H1 (cell line): ENCODE results near the gene ACTN3. TPM values are rescaled to one million over a fixed set of nuclear protein-coding genes. Genes with fewer than 3 reads are reported as not detected.

Experiments used
- CTCF ChIA-PET: fragments of 300-600 bp; sonication (Branson Sonifier 250); formaldehyde crosslinking; loops from one replicate; lab custom pipeline; 2021; ENCODE audit not compliant: partially characterized antibody; lab: Charles Lee
- POLR2A ChIA-PET: fragments of 300-600 bp; sonication (Branson Sonifier 250); formaldehyde crosslinking; loops from one replicate; lab custom pipeline; 2021; ENCODE audit warnings: inconsistent platforms; ENCODE audit not compliant: partially characterized antibody; lab: Charles Lee
- DNase-seq, 2 experiments: peaks; one replicate each; pipeline versions ENCODE4 v3.0.0 to v3.0.0-alpha.2; 2010 to 2022; ENCODE audit warnings: low spot score in 2 of 2, low read depth in 1 of 2, mixed read lengths in 1 of 2
- FAIRE-seq: peaks from 2 replicates; lab custom pipeline; 2011; peaks lifted over from hg19 to GRCh38; lab: Jason Lieb, UNC
- H2AFZ ChIP-seq: 2 replicates; pipeline ENCODE4 v1.8.1; 2012; ENCODE audit warnings: low read length, inconsistent platforms
- H2AK5ac ChIP-seq: 2 replicates; pipeline ENCODE4 v1.6.1; 2013; ENCODE audit warnings: low read depth, low read length
- H2BK120ac ChIP-seq: replicated peaks from 2 replicates; pipeline ENCODE3; 2013; ENCODE audit warnings: low read depth, low read length, inconsistent platforms
- H2BK12ac ChIP-seq: 2 replicates; pipeline ENCODE4 v1.6.1; 2013; ENCODE audit warnings: low read depth, low read length
- H2BK15ac ChIP-seq: 2 replicates; pipeline ENCODE4 v1.6.1; 2013; ENCODE audit warnings: low read length
- H2BK20ac ChIP-seq: 2 replicates; pipeline ENCODE4 v1.6.1; 2013; ENCODE audit warnings: low read length
- H2BK5ac ChIP-seq: 2 replicates; pipeline ENCODE4 v1.6.1; 2013; ENCODE audit warnings: low read depth, low read length
- H3K14ac ChIP-seq: 2 replicates; pipeline ENCODE4 v1.6.1; 2013; ENCODE audit warnings: inconsistent platforms; ENCODE audit not compliant: insufficient read length
- H3K18ac ChIP-seq: 2 replicates; pipeline ENCODE4 v1.6.1; 2013; ENCODE audit warnings: low read length; ENCODE audit errors: extremely low read depth
- H3K23ac ChIP-seq: 2 replicates; pipeline ENCODE4 v1.6.1; 2013; ENCODE audit warnings: inconsistent platforms; ENCODE audit not compliant: insufficient read length
- H3K23me2 ChIP-seq: 2 replicates; pipeline ENCODE4 v1.6.1; 2013; ENCODE audit warnings: low read depth, low read length
- H3K27ac ChIP-seq: 2 replicates; pipeline ENCODE4 v1.6.1; 2011; ENCODE audit warnings: low read depth, low read length, inconsistent platforms
- H3K27me3 ChIP-seq, 4 experiments: replicated peaks in 1 of 4; 1 replicate in 1 of 4; 2 replicates in 3 of 4; pipeline versions ENCODE4 v1.6.1 to v1.8.1; 2011 to 2013; ENCODE audit warnings: low read length in 3 of 4, mild to moderate bottlenecking in 3 of 4, inconsistent platforms in 2 of 4, mixed read lengths in 2 of 4, moderate library complexity in 1 of 4; ENCODE audit not compliant: control insufficient read depth in 3 of 4, insufficient read depth in 3 of 4; ENCODE audit errors: extremely low read depth in 1 of 4
- H3K36me3 ChIP-seq, 4 experiments: 2 replicates each; pipeline versions ENCODE4 v1.6.1 to v1.8.1; 2011 to 2013; ENCODE audit warnings: mild to moderate bottlenecking in 4 of 4, low read length in 3 of 4, moderate library complexity in 2 of 4, control low read depth in 1 of 4, inconsistent platforms in 1 of 4; ENCODE audit not compliant: insufficient read depth in 4 of 4, control insufficient read depth in 2 of 4
- H3K4ac ChIP-seq: replicated peaks from 2 replicates; pipeline ENCODE3; 2013; ENCODE audit warnings: low read length, low read depth, mixed read lengths, inconsistent platforms; ENCODE audit not compliant: insufficient read length
- H3K4me1 ChIP-seq, 4 experiments: replicated peaks in 1 of 4; 1 replicate in 1 of 4; 2 replicates in 3 of 4; pipeline versions ENCODE4 v1.6.1 to v1.8.1; 2011 to 2013; ENCODE audit warnings: low read length in 3 of 4, inconsistent platforms in 2 of 4, mixed read lengths in 1 of 4; ENCODE audit not compliant: insufficient read depth in 4 of 4, control insufficient read depth in 3 of 4
- H3K4me2 ChIP-seq, 2 experiments: 2 replicates each; pipeline versions ENCODE4 v1.6.1 to v1.8.1; 2011 to 2013; ENCODE audit warnings: low read depth in 2 of 2, low read length in 2 of 2, control low read depth in 1 of 2, inconsistent platforms in 1 of 2, mild to moderate bottlenecking in 1 of 2; ENCODE audit not compliant: insufficient read depth in 1 of 2
- H3K4me3 ChIP-seq, 4 experiments: fragments of 200-600, 300-600 bp in 1 of 4; sonication (generic), shearing (Covaris generic), sonication (Bioruptor Twin) in 1 of 4; 2 replicates each; pipeline versions ENCODE4 v1.5.1 to v1.8.1; 2011 to 2016; ENCODE audit warnings: low read length in 4 of 4, low read depth in 3 of 4, control low read depth in 2 of 4, inconsistent platforms in 2 of 4, mild to moderate bottlenecking in 2 of 4, mixed read lengths in 1 of 4, moderate library complexity in 1 of 4; ENCODE audit not compliant: insufficient read depth in 2 of 4; ENCODE audit errors: extremely low read depth in 1 of 4
- H3K56ac ChIP-seq: replicated peaks from 2 replicates; pipeline ENCODE3; 2013; ENCODE audit warnings: low read depth, mild to moderate bottlenecking, mixed read lengths, low read length, inconsistent platforms; ENCODE audit not compliant: insufficient read length
- H3K79me1 ChIP-seq: 2 replicates; pipeline ENCODE4 v1.6.1; 2013; ENCODE audit warnings: low read depth, low read length, control low read depth
- H3K79me2 ChIP-seq, 2 experiments: 2 replicates each; pipeline versions ENCODE4 v1.6.1 to v1.8.1; 2012 to 2013; ENCODE audit warnings: low read length in 2 of 2, mild to moderate bottlenecking in 2 of 2, inconsistent platforms in 1 of 2; ENCODE audit not compliant: insufficient read depth in 2 of 2, control insufficient read depth in 1 of 2
- H3K9ac ChIP-seq, 4 experiments: replicated peaks in 1 of 4; 1 replicate in 1 of 4; 2 replicates in 3 of 4; pipeline versions ENCODE4 v1.6.1 to v1.8.1; 2011 to 2013; ENCODE audit warnings: low read depth in 3 of 4, low read length in 3 of 4, control low read depth in 2 of 4, mild to moderate bottlenecking in 2 of 4, moderate library complexity in 2 of 4, inconsistent platforms in 1 of 4; ENCODE audit errors: extremely low read depth in 1 of 4
- H3K9me3 ChIP-seq, 2 experiments: 2 replicates each; pipeline versions ENCODE4 v1.6.1 to v1.8.1; 2012 to 2013; ENCODE audit warnings: mild to moderate bottlenecking in 2 of 2, moderate library complexity in 2 of 2, control low read depth in 1 of 2, inconsistent platforms in 1 of 2, low read depth in 1 of 2, low read length in 1 of 2, mixed read lengths in 1 of 2; ENCODE audit not compliant: insufficient read depth in 2 of 2
- H4K20me1 ChIP-seq, 2 experiments: replicated peaks in 1 of 2; 2 replicates each; pipeline versions ENCODE3 to v1.8.1; 2011 to 2013; ENCODE audit warnings: inconsistent platforms in 2 of 2, low read length in 2 of 2, mild to moderate bottlenecking in 1 of 2; ENCODE audit not compliant: insufficient read depth in 2 of 2, control insufficient read depth in 1 of 2
- H4K5ac ChIP-seq: 2 replicates; pipeline ENCODE4 v1.6.1; 2013; ENCODE audit warnings: low read length, low read depth, mixed read lengths, inconsistent platforms; ENCODE audit not compliant: insufficient read length
- H4K8ac ChIP-seq: 2 replicates; pipeline ENCODE4 v1.8.0; 2013; ENCODE audit warnings: mild to moderate bottlenecking, moderate library complexity, low read length, inconsistent platforms; ENCODE audit not compliant: insufficient read depth; ENCODE audit errors: extremely low read depth
- H4K91ac ChIP-seq: replicated peaks from 2 replicates; pipeline ENCODE3; 2013; ENCODE audit warnings: low read length, mixed read lengths, inconsistent platforms; ENCODE audit not compliant: insufficient read length
- CBX5 ChIP-seq: fragments of 300-800, 300-1000 bp; sonication (generic); IDR thresholded peaks from 2 replicates; pipeline ENCODE4 v1.7.1; 2016; ENCODE audit warnings: antibody characterized with exemption, low read length, low read depth
- EP300 ChIP-seq, 2 experiments: IDR thresholded peaks; 1 replicate in 1 of 2; 2 replicates in 1 of 2; pipeline ENCODE4 v1.6.1; 2011 to 2012; ENCODE audit warnings: low read depth in 2 of 2, low read length in 2 of 2, mild to moderate bottlenecking in 2 of 2, borderline replicate concordance in 1 of 2, inconsistent platforms in 1 of 2, moderate library complexity in 1 of 2
- JUN ChIP-seq: IDR thresholded peaks from 2 replicates; pipeline ENCODE4 v1.6.1; 2011; ENCODE audit warnings: low read depth, mild to moderate bottlenecking, improper control_type of control experiment, low read length
- MAFK ChIP-seq: IDR thresholded peaks from 2 replicates; pipeline ENCODE4 v1.6.1; 2012; ENCODE audit warnings: low read depth, mild to moderate bottlenecking, improper control_type of control experiment, low read length
- NRF1 ChIP-seq: IDR thresholded peaks from 2 replicates; pipeline ENCODE4 v1.6.1; 2011; ENCODE audit warnings: mild to moderate bottlenecking, low read depth, low read length, improper control_type of control experiment
- POLR2AphosphoS5 ChIP-seq: IDR thresholded peaks from 2 replicates; pipeline ENCODE4 v1.6.1; 2011; ENCODE audit warnings: low read depth, low read length
- POU5F1 ChIP-seq: IDR thresholded peaks from 2 replicates; pipeline ENCODE4 v1.6.1; 2011; ENCODE audit warnings: low read depth, mild to moderate bottlenecking, low read length, moderate library complexity
- RFX5 ChIP-seq: IDR thresholded peaks from 2 replicates; pipeline ENCODE4 v1.6.1; 2011; ENCODE audit warnings: low read depth, low read length, improper control_type of control experiment, borderline replicate concordance
- RXRA ChIP-seq: IDR thresholded peaks from 2 replicates; pipeline ENCODE4 v1.6.1; 2011; ENCODE audit warnings: low read depth, mild to moderate bottlenecking, low read length, moderate library complexity; ENCODE audit not compliant: insufficient read depth
- SIRT6 ChIP-seq: IDR thresholded peaks from one replicate; pipeline ENCODE4 v1.7.1; 2012; ENCODE audit warnings: low read length, inconsistent platforms
- TAF1 ChIP-seq: IDR thresholded peaks from 2 replicates; pipeline ENCODE4 v1.6.1; 2011; ENCODE audit warnings: mild to moderate bottlenecking, low read depth, low read length
- TAF7 ChIP-seq: optimal IDR thresholded peaks from 2 replicates; pipeline ENCODE3; 2011; ENCODE audit warnings: low read depth, mild to moderate bottlenecking, inconsistent platforms, low read length, moderate library complexity, borderline replicate concordance
- WGBS, 2 experiments: shearing (Covaris generic) in 1 of 2; methylation state at CpG; one replicate each; pipeline versions ENCODE4 v1.1.6 to v1.1.7; 2013 to 2015; ENCODE audit warnings: low lambda C conversion rate in 2 of 2, mixed read lengths in 2 of 2, inconsistent platforms in 1 of 2, low coverage in 1 of 2, missing lambda C conversion rate in 1 of 2; ENCODE audit not compliant: insufficient replicate concordance in 2 of 2, insufficient coverage in 1 of 2, insufficient read length in 1 of 2; ENCODE audit errors: extremely low coverage in 1 of 2, missing lambda C conversion rate in 1 of 2; 5-methylcytosine and 5-hydroxymethylcytosine counted together
- polyA plus RNA-seq, 7 experiments: library from polyadenylated mRNA; depleted of rRNA in 3 of 7; stranded (reverse) in 5 of 7; unstranded in 2 of 7; fragments of >200 nt in 5 of 7; fragments of 200-250 nt in 2 of 7; gene quantifications; 1 replicate in 5 of 7; 2 replicates in 1 of 7; 4 replicates in 1 of 7; pipeline versions ENCODE4 v1.2.1 to v1.2.3, GENCODE V29; 2011 to 2013; ENCODE audit warnings: missing spikeins in 2 of 7, mixed read lengths in 2 of 7
- total RNA-seq: library from RNA; stranded (reverse); fragmentation: NEBNext Ultra II Directional; extraction: Animal tissue kit (Norgen Biotek cat#: 25700); gene quantifications from 2 replicates; pipeline ENCODE4 v1.2.1, GENCODE V29; 2021
- TF ChIP-seq, protein P1 (sequence below): IDR thresholded peaks from 2 replicates; pipeline ENCODE4 v1.6.1; 2012; ENCODE audit warnings: inconsistent platforms

The ACTN3 gene
- total and polyA plus RNA-seq, 2 of the 8 experiments (the other 6 are each of a cell fraction or from before 2014, with no cell fraction given) = 30.8 to 36.7 TPM

DNA sequence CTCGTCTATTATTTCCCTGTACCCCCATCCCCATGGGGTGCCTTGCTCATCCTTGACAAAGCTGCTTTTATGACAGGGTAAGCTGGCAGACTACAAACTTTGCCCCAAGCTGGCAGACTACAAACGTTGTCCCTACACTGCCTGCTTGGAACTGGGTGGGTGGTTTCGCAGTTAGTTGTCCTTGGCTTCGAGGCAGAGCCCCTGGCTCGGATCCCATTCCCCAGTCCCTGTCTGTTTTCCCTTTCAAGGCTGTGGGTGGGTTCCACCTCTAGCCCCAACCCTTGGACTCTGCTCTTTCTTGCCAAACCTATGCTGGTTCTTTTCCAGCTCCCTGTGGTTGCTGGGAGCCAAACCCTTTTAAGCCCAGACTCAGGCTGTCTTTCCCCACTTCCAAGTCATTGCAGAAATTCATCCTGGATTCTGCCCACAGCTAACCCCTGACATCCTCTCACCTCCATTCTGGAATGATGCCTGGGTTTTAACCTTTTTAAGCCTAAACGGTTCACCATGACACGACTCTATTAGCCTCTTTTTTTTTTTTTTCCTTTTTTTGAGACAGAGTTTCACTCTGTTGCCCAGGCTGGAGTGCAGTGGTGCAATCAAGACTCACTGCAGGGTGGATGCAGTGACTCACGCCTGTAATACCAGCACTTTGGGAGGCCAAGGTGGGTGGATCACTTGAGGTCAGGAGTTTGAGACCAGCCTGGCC, 60.6 kb downstream of the ACTN3 start:
- H4K8ac ChIP-seq = no peak overlapping the region
- H3K27ac ChIP-seq = no peak overlapping the region
- no peak overlapping the region for H3K4ac ChIP-seq
- no peak overlapping the region for H3K4me2 ChIP-seq
- FAIRE-seq (no peak), DNase-seq (no peak)
- H3K4me1 ChIP-seq = no peaks in the 10 kb centered on the region
- peaks cover 6 to 20% (median 10%) of the 10 kb centered on the region in 4 experiments; a peak in 6 of 8 replicates for H3K36me3 ChIP-seq
- H3K9ac ChIP-seq = no peak overlapping the region
- H4K5ac ChIP-seq = no peak overlapping the region
- ChIA-PET POLR2A (interaction anchor here (1.1 to 65.3 kb wide), 3 partner anchors 15 to 35 kb away, joined by 3 to 2165 read pairs (median 3); partner anchors contain the start of genes CCDC87, RBM14 and RBM4), CTCF (interaction anchor here (0.6 to 3.5 kb wide), 3 partner anchors 10 to 77 kb away, joined by 3 to 15 read pairs (median 3); partner anchors contain the start of genes CCDC87 and CCS)
- no peak overlapping the region for H3K14ac ChIP-seq
- H3K79me1 ChIP-seq = no peaks in the 10 kb centered on the region
- H3K56ac ChIP-seq = no peak overlapping the region
- no peak overlapping the region for H2BK20ac ChIP-seq
- H3K9me3 ChIP-seq = no peaks in the 10 kb centered on the region
- H2BK5ac ChIP-seq = no peak overlapping the region
- no peaks in the 10 kb centered on the region for H3K27me3 ChIP-seq
- WGBS, 2 experiments = 85% methylated on average over 8 of the region's 8 CpGs; no CpG with 5 or more reads in 1 of the 2 experiments
- H3K23ac ChIP-seq = no peak overlapping the region
- H2BK120ac ChIP-seq = no peak overlapping the region
- no peak overlapping the region for H3K4me3 ChIP-seq
- H3K23me2 ChIP-seq = no peaks in the 10 kb centered on the region
- H2AK5ac ChIP-seq = no peak overlapping the region
- H4K20me1 ChIP-seq = peaks cover 0 to 4% of the 10 kb centered on the region in 2 experiments
- H2BK15ac ChIP-seq = no peak overlapping the region
- H4K91ac ChIP-seq = no peak overlapping the region
- no peak overlapping the region for H3K18ac ChIP-seq
- no peak overlapping the region for H2AFZ ChIP-seq
- no peak overlapping the region for H2BK12ac ChIP-seq
- H3K79me2 ChIP-seq = no peaks in the 10 kb centered on the region
- TF ChIP-seq EP300 (IDR thresholded peaks at IDR 0.05; ENCODE audit: borderline replicate concordance in 1 of 2, low read depth in 2 of 2, low read length in 2 of 2) = no peak
- TF ChIP-seq POLR2AphosphoS5 = no peak
- TF ChIP-seq CBX5 = no peak
- no peak for TF ChIP-seq TAF1
- no peak for TF ChIP-seq RXRA
- TF ChIP-seq RFX5 = no peak
- no peak for TF ChIP-seq TAF7
- TF ChIP-seq, protein P1, sequence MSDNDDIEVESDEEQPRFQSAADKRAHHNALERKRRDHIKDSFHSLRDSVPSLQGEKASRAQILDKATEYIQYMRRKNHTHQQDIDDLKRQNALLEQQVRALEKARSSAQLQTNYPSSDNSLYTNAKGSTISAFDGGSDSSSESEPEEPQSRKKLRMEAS = no peak
- TF ChIP-seq NRF1 = no peak
- TF ChIP-seq POU5F1 = no peak
- TF ChIP-seq JUN = no peak
- no peak for TF ChIP-seq SIRT6
- no peak for TF ChIP-seq MAFK
